Measurements from ENCODE around the gene PRUNE2.
"Not testable (repeated sequence)": the region's sequence is repeated elsewhere in the genome, so short reads cannot be mapped to it uniquely, and the experiment has no call there.

Gene PRUNE2

DNA sequence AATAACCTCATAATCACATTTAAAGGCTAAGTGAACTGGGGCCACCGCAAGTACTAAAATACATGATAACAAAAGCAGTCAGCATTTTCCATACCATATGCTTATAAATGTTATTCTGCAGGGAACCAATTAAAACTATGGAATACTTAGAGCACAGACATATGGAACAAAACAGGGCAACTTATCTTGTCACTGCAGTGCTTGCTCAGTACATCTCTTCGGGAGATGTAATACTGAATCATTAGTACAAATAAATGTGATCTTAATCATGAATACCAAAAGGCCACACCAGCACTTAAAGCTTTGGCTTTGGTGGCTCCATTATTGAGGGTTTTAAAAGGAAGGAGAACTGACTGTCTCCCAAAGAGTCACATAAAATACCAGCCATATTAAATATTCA, 32.1 kb downstream of the PRUNE2 start:
- in situ Hi-C loops (cut with MboI; ENCODE audit: low sequenced_read_pairs), result no loop called here

GRCh38 chr9:76873056-76873792, 32.7 kb downstream of the PRUNE2 start:
- in situ Hi-C loops (cut with MboI; ENCODE audit: low sequenced_read_pairs), result no loop called here

- in situ Hi-C loops (cut with MboI; ENCODE audit: low sequenced_read_pairs), result no loop called here
Measured at GRCh38 chr9:76868897-76869296, 37.0 kb downstream of the PRUNE2 start.

GRCh38 chr9:76866689-76867088, 39.2 kb downstream of the PRUNE2 start:
- in situ Hi-C loops (cut with MboI; ENCODE audit: low sequenced_read_pairs), result no loop called here

DNA sequence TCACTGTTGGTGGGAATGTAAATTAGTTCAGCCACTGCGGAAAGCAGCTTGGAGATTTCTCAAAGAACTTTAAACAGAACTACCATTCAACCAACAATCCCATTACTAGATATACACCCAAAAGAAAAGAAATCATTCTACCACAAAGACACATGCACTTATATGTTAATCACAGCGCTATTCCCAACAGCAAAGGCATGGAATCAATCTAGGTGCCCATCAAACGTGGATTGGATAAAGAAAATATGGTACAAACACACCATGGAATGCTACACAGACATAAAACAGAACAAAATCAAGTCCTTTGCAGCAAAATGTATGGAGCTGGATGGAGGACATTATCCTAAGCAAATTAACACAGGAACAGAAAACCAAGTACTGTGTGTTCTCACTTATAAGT, 42.1 kb downstream of the PRUNE2 start:
- in situ Hi-C loops (cut with MboI; ENCODE audit: low sequenced_read_pairs), result no loop called here

GRCh38 chr9:76859860-76860259, 46.1 kb downstream of the PRUNE2 start:
- in situ Hi-C loops (cut with MboI; ENCODE audit: low sequenced_read_pairs), result no loop called here

GRCh38 chr9:76858248-76858647, 47.7 kb downstream of the PRUNE2 start:
- in situ Hi-C loops (cut with MboI; ENCODE audit: low sequenced_read_pairs), result not testable (repeated sequence)

- in situ Hi-C loops (cut with MboI; ENCODE audit: low sequenced_read_pairs), result no loop called here
Measured at GRCh38 chr9:76856016-76856415, 49.9 kb downstream of the PRUNE2 start.

DNA sequence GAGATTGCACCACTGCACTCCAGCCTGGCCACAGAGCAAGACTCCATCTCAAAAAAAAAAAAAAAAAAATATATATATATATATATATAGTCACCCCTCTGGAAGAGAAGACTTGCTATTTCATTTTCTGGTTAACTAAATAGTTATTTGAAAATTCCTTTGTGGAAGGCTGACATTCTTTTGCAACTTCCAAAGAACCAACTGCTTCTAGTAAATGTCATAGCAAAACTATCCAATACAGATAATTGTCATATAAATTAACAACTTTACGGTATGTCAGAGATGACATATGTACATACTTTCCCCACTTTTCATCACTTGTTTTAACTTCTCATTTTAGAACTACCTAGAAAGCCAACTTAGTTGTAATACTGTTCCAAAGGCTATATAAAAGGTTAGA, 50.9 kb downstream of the PRUNE2 start:
- in situ Hi-C loops (cut with MboI; ENCODE audit: low sequenced_read_pairs), result no loop called here

- in situ Hi-C loops (cut with MboI; ENCODE audit: low sequenced_read_pairs), result no loop called here
Measured at GRCh38 chr9:76852026-76852425, 53.9 kb downstream of the PRUNE2 start.

DNA sequence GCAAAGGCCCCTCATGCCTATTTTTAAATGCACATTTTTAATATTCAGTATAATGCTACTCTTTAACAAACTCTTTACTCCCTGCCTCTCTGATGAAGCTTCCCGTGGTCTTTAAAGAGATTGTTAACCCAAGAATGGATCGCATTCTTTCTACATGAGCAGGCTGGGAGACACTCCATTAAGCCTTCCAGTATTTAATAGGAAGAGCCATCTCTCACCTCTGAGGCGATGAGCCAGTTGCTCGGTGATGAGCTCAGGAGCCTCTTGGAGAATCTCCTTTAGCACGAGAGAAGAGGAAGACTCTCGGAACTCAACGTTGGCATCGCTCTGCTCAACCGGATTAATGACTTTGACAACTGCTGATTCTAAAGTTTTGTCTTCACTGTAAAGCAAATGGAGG, 59.6 kb downstream of the PRUNE2 start:
- in situ Hi-C loops (cut with MboI; ENCODE audit: low sequenced_read_pairs), result no loop called here

- in situ Hi-C loops (cut with MboI; ENCODE audit: low sequenced_read_pairs), result no loop called here
Measured at GRCh38 chr9:76845254-76845653, 60.7 kb downstream of the PRUNE2 start.

DNA sequence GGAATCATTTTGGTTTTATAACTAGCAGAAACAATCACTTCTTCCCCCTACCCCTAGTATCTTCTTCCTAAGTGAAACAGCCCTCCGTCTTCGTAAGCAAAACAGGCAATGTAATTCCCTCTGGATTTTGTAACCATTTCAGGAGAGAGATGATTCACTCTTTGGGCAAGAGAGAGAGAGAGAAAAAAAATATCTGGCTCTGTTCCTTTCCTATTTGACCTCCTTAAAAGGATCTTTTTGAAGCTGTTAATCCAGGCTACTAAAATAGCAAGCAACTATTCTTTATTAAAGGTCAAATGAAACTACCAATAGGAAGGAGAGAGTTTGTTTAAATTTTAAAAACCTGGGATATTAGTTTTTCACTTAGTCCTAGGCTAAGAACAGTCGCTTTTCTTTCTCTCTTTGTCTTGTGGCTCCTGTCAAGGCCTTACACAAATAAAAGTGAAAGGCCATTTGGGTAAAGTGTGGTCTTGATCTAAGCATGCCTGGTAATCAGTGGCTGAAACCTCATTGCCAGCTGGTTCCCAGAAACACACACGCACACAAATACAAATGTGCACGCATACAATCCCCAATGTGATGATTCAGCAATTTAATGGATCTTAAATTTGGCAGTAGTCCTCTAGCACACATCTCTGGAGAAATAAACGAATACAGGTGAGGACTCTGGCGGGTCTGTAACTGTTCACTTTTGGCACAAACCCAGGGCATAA, 70.2 kb downstream of the PRUNE2 start:
- in situ Hi-C loops (cut with MboI; ENCODE audit: low sequenced_read_pairs), result no loop called here

- in situ Hi-C loops (cut with MboI; ENCODE audit: low sequenced_read_pairs), result no loop called here
Measured at GRCh38 chr9:76828447-76828846, 77.5 kb downstream of the PRUNE2 start.

- in situ Hi-C loops (cut with MboI; ENCODE audit: low sequenced_read_pairs), result no loop called here
Measured at GRCh38 chr9:76827296-76828080, 78.4 kb downstream of the PRUNE2 start.

DNA sequence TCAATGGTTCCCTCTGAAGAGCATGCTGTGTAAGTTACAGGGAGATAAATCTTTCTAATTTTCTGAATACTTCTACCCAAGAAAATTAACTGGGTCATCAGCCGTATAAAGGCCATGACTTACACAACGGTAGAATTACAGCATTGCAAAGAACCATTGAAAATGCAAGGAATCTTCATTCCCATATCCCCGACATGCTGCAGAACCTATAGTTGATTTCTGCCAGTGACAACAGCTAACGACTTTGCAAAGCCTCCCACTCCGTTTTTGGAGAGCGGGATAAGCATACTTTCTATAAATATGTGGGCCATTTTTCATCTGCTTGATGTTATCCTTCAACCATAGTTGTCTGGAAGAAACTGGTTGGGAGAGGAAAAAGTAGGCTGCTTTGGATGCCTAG, 85.5 kb downstream of the PRUNE2 start:
- in situ Hi-C loops (cut with MboI; ENCODE audit: low sequenced_read_pairs), result no loop called here

- in situ Hi-C loops (cut with MboI; ENCODE audit: low sequenced_read_pairs), result no loop called here
Measured at GRCh38 chr9:76818271-76818670, 87.6 kb downstream of the PRUNE2 start.

DNA sequence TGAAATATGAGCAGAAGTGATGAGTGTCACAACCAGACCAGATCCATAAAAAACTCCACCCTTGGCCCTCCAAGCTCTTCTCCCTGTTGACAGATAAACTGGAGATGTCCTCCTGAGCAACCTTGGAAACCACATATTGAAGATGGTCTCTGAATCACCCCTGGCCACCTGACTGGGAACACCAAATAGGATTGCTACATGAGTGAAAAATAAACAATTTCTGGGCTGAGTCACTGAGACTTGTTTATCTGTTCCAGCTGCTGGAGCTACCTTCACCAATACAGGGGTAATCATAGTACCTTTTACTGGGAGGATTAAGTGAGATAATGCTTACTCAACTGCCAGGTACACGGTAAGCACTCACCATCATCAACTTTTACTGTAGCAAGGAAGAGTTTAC, 88.4 kb downstream of the PRUNE2 start:
- in situ Hi-C loops (cut with MboI; ENCODE audit: low sequenced_read_pairs), result no loop called here

- in situ Hi-C loops (cut with MboI; ENCODE audit: low sequenced_read_pairs), result no loop called here
Measured at GRCh38 chr9:76812591-76812990, 93.3 kb downstream of the PRUNE2 start.

- in situ Hi-C loops (cut with MboI; ENCODE audit: low sequenced_read_pairs), result no loop called here
Measured at GRCh38 chr9:76810377-76810957, 95.4 kb downstream of the PRUNE2 start.

GRCh38 chr9:76808636-76809035, 97.3 kb downstream of the PRUNE2 start:
- in situ Hi-C loops (cut with MboI; ENCODE audit: low sequenced_read_pairs), result no loop called here
